ENCODE data around the gene GMDS. TPM values are rescaled to one million over a fixed set of nuclear protein-coding genes. Genes with fewer than 3 reads are reported as not detected.

GMDS gene
- total and polyA plus RNA-seq, 2 experiments from 2014 or later = 30.1 to 36.5 TPM

- H3K36me3 Mint-ChIP-seq (ENCODE audit: low read depth) = peaks cover 4% of the 10 kb centered on the region; the same call in 2 of the 3 replicates
- TF ChIP-seq, protein P1, sequence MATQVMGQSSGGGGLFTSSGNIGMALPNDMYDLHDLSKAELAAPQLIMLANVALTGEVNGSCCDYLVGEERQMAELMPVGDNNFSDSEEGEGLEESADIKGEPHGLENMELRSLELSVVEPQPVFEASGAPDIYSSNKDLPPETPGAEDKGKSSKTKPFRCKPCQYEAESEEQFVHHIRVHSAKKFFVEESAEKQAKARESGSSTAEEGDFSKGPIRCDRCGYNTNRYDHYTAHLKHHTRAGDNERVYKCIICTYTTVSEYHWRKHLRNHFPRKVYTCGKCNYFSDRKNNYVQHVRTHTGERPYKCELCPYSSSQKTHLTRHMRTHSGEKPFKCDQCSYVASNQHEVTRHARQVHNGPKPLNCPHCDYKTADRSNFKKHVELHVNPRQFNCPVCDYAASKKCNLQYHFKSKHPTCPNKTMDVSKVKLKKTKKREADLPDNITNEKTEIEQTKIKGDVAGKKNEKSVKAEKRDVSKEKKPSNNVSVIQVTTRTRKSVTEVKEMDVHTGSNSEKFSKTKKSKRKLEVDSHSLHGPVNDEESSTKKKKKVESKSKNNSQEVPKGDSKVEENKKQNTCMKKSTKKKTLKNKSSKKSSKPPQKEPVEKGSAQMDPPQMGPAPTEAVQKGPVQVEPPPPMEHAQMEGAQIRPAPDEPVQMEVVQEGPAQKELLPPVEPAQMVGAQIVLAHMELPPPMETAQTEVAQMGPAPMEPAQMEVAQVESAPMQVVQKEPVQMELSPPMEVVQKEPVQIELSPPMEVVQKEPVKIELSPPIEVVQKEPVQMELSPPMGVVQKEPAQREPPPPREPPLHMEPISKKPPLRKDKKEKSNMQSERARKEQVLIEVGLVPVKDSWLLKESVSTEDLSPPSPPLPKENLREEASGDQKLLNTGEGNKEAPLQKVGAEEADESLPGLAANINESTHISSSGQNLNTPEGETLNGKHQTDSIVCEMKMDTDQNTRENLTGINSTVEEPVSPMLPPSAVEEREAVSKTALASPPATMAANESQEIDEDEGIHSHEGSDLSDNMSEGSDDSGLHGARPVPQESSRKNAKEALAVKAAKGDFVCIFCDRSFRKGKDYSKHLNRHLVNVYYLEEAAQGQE (IDR thresholded peaks at IDR 0.05; ENCODE audit: unreplicated experiment) = no peak
- TF ChIP-seq ZNF114 (CRISPR knock-in tag; IDR thresholded peaks at IDR 0.05) (no peak), EZH2 (IDR thresholded peaks at IDR 0.05; ENCODE audit: low read depth, unreplicated experiment) (no peak), NANOG (IDR thresholded peaks at IDR 0.05; ENCODE audit: borderline replicate concordance) (no peak), EZH2phosphoT487 (IDR thresholded peaks at IDR 0.05; ENCODE audit: unreplicated experiment) (no peak), CREB1 (CRISPR knock-in tag; IDR thresholded peaks at IDR 0.05; ENCODE audit: low read depth) (no peak), STAT1 (IDR thresholded peaks at IDR 0.05; ENCODE audit: unreplicated experiment) (no peak), CTCF (conservative IDR thresholded peaks at IDR 0.05; ENCODE audit: low read depth in 2 of 2) (no peak), JUNB (IDR thresholded peaks at IDR 0.05; ENCODE audit: unreplicated experiment) (no peak), ZNF331 (CRISPR knock-in tag; IDR thresholded peaks at IDR 0.05; ENCODE audit: low read depth) (no peak), ETS1 (IDR thresholded peaks at IDR 0.05) (no peak), POLR2AphosphoS5 (IDR thresholded peaks at IDR 0.05; ENCODE audit: low read depth) (no peak)
- TF ChIP-seq, protein P2, sequence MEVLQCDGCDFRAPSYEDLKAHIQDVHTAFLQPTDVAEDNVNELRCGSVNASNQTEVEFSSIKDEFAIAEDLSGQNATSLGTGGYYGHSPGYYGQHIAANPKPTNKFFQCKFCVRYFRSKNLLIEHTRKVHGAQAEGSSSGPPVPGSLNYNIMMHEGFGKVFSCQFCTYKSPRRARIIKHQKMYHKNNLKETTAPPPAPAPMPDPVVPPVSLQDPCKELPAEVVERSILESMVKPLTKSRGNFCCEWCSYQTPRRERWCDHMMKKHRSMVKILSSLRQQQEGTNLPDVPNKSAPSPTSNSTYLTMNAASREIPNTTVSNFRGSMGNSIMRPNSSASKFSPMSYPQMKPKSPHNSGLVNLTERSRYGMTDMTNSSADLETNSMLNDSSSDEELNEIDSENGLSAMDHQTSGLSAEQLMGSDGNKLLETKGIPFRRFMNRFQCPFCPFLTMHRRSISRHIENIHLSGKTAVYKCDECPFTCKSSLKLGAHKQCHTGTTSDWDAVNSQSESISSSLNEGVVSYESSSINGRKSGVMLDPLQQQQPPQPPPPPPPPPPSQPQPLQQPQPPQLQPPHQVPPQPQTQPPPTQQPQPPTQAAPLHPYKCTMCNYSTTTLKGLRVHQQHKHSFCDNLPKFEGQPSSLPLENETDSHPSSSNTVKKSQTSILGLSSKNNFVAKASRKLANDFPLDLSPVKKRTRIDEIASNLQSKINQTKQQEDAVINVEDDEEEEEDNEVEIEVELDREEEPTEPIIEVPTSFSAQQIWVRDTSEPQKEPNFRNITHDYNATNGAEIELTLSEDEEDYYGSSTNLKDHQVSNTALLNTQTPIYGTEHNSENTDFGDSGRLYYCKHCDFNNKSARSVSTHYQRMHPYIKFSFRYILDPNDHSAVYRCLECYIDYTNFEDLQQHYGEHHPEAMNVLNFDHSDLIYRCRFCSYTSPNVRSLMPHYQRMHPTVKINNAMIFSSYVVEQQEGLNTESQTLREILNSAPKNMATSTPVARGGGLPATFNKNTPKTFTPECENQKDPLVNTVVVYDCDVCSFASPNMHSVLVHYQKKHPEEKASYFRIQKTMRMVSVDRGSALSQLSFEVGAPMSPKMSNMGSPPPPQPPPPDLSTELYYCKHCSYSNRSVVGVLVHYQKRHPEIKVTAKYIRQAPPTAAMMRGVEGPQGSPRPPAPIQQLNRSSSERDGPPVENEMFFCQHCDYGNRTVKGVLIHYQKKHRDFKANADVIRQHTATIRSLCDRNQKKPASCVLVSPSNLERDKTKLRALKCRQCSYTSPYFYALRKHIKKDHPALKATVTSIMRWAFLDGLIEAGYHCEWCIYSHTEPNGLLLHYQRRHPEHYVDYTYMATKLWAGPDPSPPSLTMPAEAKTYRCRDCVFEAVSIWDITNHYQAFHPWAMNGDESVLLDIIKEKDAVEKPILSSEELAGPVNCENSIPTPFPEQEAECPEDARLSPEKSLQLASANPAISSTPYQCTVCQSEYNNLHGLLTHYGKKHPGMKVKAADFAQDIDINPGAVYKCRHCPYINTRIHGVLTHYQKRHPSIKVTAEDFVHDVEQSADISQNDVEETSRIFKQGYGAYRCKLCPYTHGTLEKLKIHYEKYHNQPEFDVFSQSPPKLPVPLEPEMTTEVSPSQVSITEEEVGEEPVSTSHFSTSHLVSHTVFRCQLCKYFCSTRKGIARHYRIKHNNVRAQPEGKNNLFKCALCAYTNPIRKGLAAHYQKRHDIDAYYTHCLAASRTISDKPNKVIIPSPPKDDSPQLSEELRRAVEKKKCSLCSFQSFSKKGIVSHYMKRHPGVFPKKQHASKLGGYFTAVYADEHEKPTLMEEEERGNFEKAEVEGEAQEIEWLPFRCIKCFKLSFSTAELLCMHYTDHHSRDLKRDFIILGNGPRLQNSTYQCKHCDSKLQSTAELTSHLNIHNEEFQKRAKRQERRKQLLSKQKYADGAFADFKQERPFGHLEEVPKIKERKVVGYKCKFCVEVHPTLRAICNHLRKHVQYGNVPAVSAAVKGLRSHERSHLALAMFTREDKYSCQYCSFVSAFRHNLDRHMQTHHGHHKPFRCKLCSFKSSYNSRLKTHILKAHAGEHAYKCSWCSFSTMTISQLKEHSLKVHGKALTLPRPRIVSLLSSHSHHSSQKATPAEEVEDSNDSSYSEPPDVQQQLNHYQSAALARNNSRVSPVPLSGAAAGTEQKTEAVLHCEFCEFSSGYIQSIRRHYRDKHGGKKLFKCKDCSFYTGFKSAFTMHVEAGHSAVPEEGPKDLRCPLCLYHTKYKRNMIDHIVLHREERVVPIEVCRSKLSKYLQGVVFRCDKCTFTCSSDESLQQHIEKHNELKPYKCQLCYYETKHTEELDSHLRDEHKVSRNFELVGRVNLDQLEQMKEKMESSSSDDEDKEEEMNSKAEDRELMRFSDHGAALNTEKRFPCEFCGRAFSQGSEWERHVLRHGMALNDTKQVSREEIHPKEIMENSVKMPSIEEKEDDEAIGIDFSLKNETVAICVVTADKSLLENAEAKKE (CRISPR knock-in tag; IDR thresholded peaks at IDR 0.05) = no peak
- H3F3A ChIP-seq (replicated peaks; ENCODE audit: low read depth) = no peaks in the 10 kb centered on the region
- ATAC-seq (no peak), DNase-seq (ENCODE audit: low spot score) (no peak)
- no peaks in the 10 kb centered on the region for H3K36me3 ChIP-seq (ENCODE audit: insufficient read depth)
- H3K4me1 ChIP-seq (ENCODE audit: insufficient read depth) = no peaks in the 10 kb centered on the region
- H3K27ac Mint-ChIP-seq = no peak overlapping the region
- H3K4me3 ChIP-seq = no peak overlapping the region
- H3K4me3 Mint-ChIP-seq = no peak overlapping the region
- peaks cover 12% of the 10 kb centered on the region for H3K9me3 Mint-ChIP-seq
- no peak overlapping the region for H3K27ac ChIP-seq (ENCODE audit: low read depth)
- H3K4me2 ChIP-seq = no peak overlapping the region
- H3K27me3 ChIP-seq (ENCODE audit: insufficient read depth) = no peaks in the 10 kb centered on the region
- H3K9me2 ChIP-seq (ENCODE audit: insufficient read depth) = no peaks in the 10 kb centered on the region
- H4K20me1 ChIP-seq (replicated peaks; ENCODE audit: insufficient read depth) = no peaks in the 10 kb centered on the region
- H3K27me3 Mint-ChIP-seq (ENCODE audit: insufficient read depth, low read depth, poor library complexity) = no peaks in the 10 kb centered on the region
- H2AFZ ChIP-seq = no peak overlapping the region
- H3K4me1 Mint-ChIP-seq = peaks cover 7% of the 10 kb centered on the region; the same call in 2 of the 3 replicates
- peaks cover 76% of the 10 kb centered on the region for H3K79me2 ChIP-seq (replicated peaks; ENCODE audit: insufficient read depth)
These were observed 66.2 kb downstream of the GMDS start for GRCh38 chr6:2179241-2179640.
